ENCODE measurements around the gene NIBAN1.

The NIBAN1 gene

DNA sequence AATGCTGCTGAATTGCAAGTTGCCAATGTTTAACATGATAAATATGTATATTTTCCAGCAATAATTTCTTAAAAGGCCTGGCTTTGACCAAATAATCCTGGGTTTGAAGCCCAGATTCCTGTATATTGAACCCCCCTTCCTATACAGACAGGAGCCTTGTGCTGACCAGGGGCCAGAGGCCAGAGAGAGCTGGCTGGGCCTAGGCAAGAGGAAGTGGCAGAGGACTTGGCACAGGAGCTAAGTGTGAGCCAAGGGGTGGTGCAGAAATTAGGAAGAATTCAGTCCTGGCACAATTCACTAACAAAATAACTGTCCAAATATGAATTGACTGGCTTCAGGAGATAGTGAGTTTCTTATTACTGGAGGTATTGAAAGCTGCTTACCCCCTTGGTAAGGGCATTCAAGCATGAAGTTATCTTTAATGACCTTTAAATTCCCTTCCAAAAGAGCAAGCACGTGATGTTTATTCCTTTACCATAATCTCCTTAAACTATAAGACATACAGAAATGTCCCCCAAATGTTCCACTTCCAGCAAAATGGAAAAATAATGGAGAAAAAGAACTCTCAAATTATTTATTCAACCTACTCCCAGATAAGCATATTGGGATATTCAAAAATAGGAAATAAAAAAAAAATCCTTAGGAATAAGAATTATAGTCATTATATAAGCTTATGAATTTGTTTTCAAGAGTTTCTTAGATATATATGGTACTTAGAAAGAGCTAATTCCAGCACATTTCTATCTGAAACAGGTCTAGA, 26.6 kb downstream of the NIBAN1 start:
- H3K9me2 ChIP-seq (replicated peaks; ENCODE audit: control insufficient read depth, low read length), result no peaks in the 10 kb centered on the region
- no peak overlapping the region for H3K4me2 ChIP-seq (ENCODE audit: low read length)
- TF ChIP-seq, protein P1, sequence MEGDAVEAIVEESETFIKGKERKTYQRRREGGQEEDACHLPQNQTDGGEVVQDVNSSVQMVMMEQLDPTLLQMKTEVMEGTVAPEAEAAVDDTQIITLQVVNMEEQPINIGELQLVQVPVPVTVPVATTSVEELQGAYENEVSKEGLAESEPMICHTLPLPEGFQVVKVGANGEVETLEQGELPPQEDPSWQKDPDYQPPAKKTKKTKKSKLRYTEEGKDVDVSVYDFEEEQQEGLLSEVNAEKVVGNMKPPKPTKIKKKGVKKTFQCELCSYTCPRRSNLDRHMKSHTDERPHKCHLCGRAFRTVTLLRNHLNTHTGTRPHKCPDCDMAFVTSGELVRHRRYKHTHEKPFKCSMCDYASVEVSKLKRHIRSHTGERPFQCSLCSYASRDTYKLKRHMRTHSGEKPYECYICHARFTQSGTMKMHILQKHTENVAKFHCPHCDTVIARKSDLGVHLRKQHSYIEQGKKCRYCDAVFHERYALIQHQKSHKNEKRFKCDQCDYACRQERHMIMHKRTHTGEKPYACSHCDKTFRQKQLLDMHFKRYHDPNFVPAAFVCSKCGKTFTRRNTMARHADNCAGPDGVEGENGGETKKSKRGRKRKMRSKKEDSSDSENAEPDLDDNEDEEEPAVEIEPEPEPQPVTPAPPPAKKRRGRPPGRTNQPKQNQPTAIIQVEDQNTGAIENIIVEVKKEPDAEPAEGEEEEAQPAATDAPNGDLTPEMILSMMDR (IDR thresholded peaks at IDR 0.05; ENCODE audit: low read depth, low read length, poor library complexity, severe bottlenecking), result no peak
- no peak for TF ChIP-seq EZH2phosphoT487 (IDR thresholded peaks at IDR 0.05; ENCODE audit: borderline replicate concordance, low read length)
- peaks cover 22% of the 10 kb centered on the region for H3K4me1 ChIP-seq (ENCODE audit: control insufficient read depth, low read length)
- H3K9me3 ChIP-seq (ENCODE audit: control insufficient read depth, insufficient read depth, low read length), result no peaks in the 10 kb centered on the region
- H4K20me1 ChIP-seq (ENCODE audit: control insufficient read depth, insufficient read depth, low read depth, low read length), result no peaks in the 10 kb centered on the region
- H3K27me3 ChIP-seq (ENCODE audit: control insufficient read depth, low read length), result no peaks in the 10 kb centered on the region
- no peak overlapping the region for H3K27ac ChIP-seq (ENCODE audit: low read depth, low read length)
- H3K79me2 ChIP-seq (ENCODE audit: control insufficient read depth, low read length), result no peaks in the 10 kb centered on the region
- H3K4me3 ChIP-seq (ENCODE audit: low read length), result no peak overlapping the region
- H3F3A ChIP-seq (ENCODE audit: control insufficient read depth, insufficient read depth), result 0 out of 2 replicates have a peak, but pooled peaks cover 3% of the 10 kb centered on the region
- no peaks in the 10 kb centered on the region for H3K36me3 ChIP-seq (ENCODE audit: control insufficient read depth, low read length)

DNA sequence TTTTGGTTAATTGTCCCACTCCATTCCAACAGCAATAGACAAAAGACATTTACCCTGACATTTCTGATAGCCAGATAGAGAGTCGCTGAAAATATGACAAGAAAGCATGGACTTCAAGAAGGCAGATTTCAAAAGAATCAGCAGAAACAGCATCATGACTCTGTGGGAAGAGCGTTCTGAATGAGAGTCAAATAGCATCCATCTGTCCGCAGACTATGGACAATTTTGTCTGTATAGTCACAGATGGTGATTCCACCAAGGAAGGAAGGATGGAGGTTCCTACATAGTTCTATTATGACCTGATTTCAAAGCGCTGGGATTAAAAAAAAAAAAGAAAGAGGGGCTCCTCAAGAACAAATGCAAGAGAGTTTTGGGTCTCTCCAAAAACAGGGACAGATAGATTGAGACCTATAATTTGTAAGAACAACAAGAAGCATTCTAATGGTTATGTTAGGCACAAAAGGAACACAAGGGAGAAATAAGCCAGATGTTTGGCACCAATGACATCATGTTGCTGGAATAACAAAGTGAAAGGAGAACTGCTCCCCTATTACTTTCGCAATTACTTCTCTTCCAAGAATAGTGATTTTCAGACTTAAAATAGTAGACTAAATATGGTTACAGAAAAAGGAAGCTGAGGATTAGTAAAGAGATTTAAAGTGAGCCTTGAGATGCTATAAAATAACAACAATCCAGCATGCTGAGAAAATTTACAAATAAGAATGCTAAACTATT, 28.5 kb downstream of the NIBAN1 start:
- no peaks in the 10 kb centered on the region for H3K36me3 ChIP-seq (ENCODE audit: control insufficient read depth, low read length)
- H3K9me3 ChIP-seq (ENCODE audit: control insufficient read depth, insufficient read depth, low read length), result no peaks in the 10 kb centered on the region
- H3K79me2 ChIP-seq (ENCODE audit: control insufficient read depth, low read length), result no peaks in the 10 kb centered on the region
- peaks cover 32% of the 10 kb centered on the region for H3K4me1 ChIP-seq (ENCODE audit: control insufficient read depth, low read length)
- TF ChIP-seq EZH2phosphoT487 (IDR thresholded peaks at IDR 0.05; ENCODE audit: borderline replicate concordance, low read length), result no peak
- TF ChIP-seq, protein P1 (IDR thresholded peaks at IDR 0.05; ENCODE audit: low read depth, low read length, poor library complexity, severe bottlenecking), result no peak
- H4K20me1 ChIP-seq (ENCODE audit: control insufficient read depth, insufficient read depth, low read depth, low read length), result no peaks in the 10 kb centered on the region
- H3K4me2 ChIP-seq (ENCODE audit: low read length), result peak overlapping the region; percentile 47
- peak overlapping the region; percentile 42; the same call in 1 of the 2 replicates for H3K4me3 ChIP-seq (ENCODE audit: low read length)
- no peaks in the 10 kb centered on the region for H3K27me3 ChIP-seq (ENCODE audit: control insufficient read depth, low read length)
- H3K9me2 ChIP-seq (replicated peaks; ENCODE audit: control insufficient read depth, low read length), result no peaks in the 10 kb centered on the region
- 0 out of 2 replicates have a peak, but pooled peaks cover 3% of the 10 kb centered on the region for H3F3A ChIP-seq (ENCODE audit: control insufficient read depth, insufficient read depth)
- H3K27ac ChIP-seq (ENCODE audit: low read depth, low read length), result no peak overlapping the region

DNA sequence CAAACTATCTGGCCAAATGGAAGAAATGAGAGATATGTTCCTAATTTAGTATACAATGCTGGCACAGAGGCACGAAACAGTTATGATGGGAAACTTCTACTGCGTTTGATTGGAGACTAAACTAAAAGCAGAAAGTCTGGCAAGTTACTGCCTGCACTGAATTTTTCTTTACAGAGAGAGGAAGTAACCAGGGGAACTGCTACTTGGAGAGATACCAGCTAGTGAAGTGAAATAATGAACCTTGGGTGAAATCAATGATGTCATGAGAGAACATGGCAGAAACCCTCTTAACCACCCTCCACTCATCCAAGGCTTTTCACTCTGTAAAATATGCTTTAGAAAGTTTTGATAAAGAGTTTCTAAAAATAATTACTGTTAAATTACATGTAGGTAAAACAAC, 29.3 kb downstream of the NIBAN1 start:
- H3K4me1 ChIP-seq (ENCODE audit: control insufficient read depth, low read length), result peaks cover 35% of the 10 kb centered on the region
- no peak overlapping the region for H3K4me2 ChIP-seq (ENCODE audit: low read length)
- no peaks in the 10 kb centered on the region for H4K20me1 ChIP-seq (ENCODE audit: control insufficient read depth, insufficient read depth, low read depth, low read length)
- no peaks in the 10 kb centered on the region for H3K36me3 ChIP-seq (ENCODE audit: control insufficient read depth, low read length)
- H3K9me3 ChIP-seq (ENCODE audit: control insufficient read depth, insufficient read depth, low read length), result no peaks in the 10 kb centered on the region
- no peaks in the 10 kb centered on the region for H3K9me2 ChIP-seq (replicated peaks; ENCODE audit: control insufficient read depth, low read length)
- 0 out of 2 replicates have a peak, but pooled peaks cover 3% of the 10 kb centered on the region for H3F3A ChIP-seq (ENCODE audit: control insufficient read depth, insufficient read depth)
- H3K27ac ChIP-seq (ENCODE audit: low read depth, low read length), result no peak overlapping the region
- no peaks in the 10 kb centered on the region for H3K27me3 ChIP-seq (ENCODE audit: control insufficient read depth, low read length)
- no peaks in the 10 kb centered on the region for H3K79me2 ChIP-seq (ENCODE audit: control insufficient read depth, low read length)
- no peak overlapping the region for H3K4me3 ChIP-seq (ENCODE audit: low read length)
- TF ChIP-seq, protein P1 (IDR thresholded peaks at IDR 0.05; ENCODE audit: low read depth, low read length, poor library complexity, severe bottlenecking), result no peak
- TF ChIP-seq EZH2phosphoT487 (IDR thresholded peaks at IDR 0.05; ENCODE audit: borderline replicate concordance, low read length), result no peak

Data from DOHH2 (cell line).